Fibroblast of skin of back (primary cell): ENCODE results near the gene HMGCS1. TPM values are rescaled to one million over a fixed set of nuclear protein-coding genes. Genes with fewer than 3 reads are reported as not detected.
"Not testable (repeated sequence)": the region's sequence is repeated elsewhere in the genome, so short reads cannot be mapped to it uniquely, and the experiment has no call there.

Experiments used
- DNase-seq: peaks from one replicate; pipeline ENCODE4 v3.0.0-alpha.2; 2013
- polyA plus RNA-seq, 2 experiments: library from polyadenylated mRNA; unstranded; fragments of 120-200 nt; gene quantifications; one replicate each; pipeline ENCODE4 v1.2.1, GENCODE V29; 2013; ENCODE audit not compliant: insufficient read length in 2 of 2

Gene HMGCS1
- 19.0 TPM for polyA plus RNA-seq (2013, experiment 1 of 2; ENCODE audit: insufficient read length)
- 34.5 TPM for polyA plus RNA-seq (2013, experiment 2 of 2; ENCODE audit: insufficient read length)

GRCh38 chr5:43313035-43313853 is at the start of gene HMGCS1:
HMGCS1 (minus strand) TSS chr5:43313412; CDS start chr5:43298965, 14,447 bp downstream.
- DNase-seq: peak; percentile 100

GRCh38 chr5:43358726-43359125 is 45.5 kb upstream of the HMGCS1 start:
- DNase-seq: no peak

- DNase-seq: no peak
Measured at GRCh38 chr5:43358301-43358700, 45.1 kb upstream of the HMGCS1 start.

DNA sequence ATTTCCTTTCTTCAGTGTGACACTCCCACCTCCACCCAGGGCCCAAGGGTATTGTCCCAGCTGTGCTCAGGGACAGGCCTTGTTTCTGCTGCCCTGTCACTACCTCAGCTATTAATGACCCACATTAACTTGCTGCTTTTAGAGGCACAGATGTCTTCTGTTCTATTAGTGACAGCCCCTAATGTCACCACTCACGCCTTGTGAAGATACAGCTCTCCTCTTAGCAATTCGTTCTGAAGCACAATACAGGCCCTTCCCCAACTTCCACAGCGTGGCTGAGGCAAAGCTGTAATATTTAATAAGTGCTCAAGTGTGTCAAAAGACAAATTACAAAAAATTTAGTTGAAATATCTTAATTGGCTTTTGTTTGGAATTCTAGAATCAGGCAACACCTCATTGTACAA is 44.7 kb upstream of the HMGCS1 start:
- no peak for DNase-seq

DNA sequence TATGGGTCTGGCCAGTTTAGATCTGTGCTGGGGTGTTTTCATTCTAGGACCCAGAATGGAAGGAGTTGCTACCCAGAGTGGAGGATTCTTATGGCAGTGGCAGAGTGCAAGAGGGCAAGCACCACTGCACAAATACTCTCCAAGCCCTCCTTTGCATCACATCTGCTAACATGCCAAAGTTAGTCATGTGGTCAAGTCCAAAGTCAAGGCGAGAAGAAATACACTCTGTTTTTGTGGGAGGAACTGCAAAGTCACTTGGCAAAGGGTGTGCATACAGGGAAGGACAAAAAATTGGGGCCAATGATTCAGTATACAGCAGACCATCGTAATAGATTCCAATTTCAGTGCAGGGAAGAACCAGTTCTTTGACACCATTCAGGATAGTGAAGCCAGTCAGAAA is 43.9 kb upstream of the HMGCS1 start:
- no peak for DNase-seq

DNA sequence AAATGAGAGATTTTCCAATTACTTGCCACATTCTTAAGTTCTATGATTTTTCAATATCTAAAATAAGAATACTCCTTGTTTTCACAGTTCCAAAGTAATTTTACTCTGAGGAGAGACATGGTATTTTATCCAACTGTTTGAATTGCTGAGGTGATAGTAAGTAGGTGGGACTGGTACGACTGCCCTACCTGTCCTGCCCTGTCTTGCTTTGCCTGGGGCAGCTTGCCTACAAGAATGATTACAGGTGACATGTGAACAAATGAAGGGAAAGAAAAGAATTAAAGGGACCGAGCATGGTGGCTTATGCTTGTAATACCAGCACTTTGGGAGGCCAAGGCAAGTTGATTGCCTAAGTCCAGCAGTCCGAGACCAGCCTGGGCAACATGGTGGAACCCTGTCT is 41.6 kb upstream of the HMGCS1 start:
- no peak for DNase-seq

DNA sequence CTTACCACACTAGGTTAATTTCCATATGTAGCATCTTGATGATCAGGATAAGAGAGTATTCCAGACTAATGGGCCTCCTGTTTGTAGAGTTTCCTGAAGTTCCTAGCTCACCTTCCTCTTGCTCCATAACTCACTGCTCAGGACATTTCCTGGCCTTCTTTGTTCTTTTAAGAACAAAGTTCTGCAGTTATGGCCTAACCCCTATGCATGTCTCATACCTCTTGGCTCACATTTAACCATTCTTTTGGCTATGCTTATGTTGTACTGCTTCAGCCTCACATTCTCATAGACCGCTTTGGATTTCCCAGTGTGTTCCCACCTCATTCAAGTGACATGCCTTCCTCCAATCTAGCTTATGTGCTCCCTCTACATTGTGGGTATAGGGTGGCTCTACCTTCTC is 40.5 kb upstream of the HMGCS1 start:
- DNase-seq: no peak

DNA sequence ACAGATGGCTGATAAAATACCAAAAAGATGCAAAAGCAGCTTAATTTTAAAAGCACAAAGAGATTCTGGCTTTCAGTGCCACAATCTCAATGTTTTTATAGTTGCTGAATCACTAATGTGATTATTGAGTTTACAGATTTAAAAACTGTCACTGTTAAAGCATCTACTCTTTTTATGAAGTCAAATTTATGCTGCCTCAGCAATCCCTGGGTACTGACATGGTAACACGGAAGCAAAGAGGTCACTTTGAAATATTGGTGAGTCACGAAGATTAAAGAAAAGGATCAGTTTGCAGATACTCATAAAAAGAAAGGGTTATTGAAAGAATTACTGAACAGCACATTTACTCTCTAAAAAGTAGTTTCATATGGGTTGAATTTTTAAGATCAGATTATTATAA is 39.7 kb upstream of the HMGCS1 start:
- DNase-seq: no peak

GRCh38 chr5:43352131-43352530 is 38.9 kb upstream of the HMGCS1 start:
- DNase-seq: no peak

DNA sequence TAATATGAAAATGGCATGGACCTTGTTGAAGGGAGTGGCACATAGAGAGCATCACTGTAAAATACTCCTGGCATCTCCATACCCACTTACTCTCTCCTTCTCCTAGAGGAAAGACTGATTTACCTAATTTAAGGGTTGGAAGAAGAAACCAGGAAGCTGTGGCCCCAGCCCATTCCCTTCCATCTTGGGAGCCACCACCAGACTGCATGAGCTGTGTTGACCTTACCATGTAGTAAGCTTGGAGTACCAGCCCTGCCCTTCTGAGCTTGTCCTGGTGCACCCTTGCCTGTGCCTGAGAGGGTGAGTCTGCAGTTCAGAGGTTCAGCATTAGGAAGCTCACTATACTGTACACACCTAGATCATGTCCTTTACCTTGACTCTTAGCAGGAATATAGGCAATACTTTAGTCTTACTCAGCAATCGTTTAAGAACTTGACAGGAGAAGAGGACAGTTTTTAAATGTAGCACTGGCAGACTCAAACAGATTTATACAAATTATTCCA is 35.7 kb upstream of the HMGCS1 start:
- DNase-seq: no peak

DNA sequence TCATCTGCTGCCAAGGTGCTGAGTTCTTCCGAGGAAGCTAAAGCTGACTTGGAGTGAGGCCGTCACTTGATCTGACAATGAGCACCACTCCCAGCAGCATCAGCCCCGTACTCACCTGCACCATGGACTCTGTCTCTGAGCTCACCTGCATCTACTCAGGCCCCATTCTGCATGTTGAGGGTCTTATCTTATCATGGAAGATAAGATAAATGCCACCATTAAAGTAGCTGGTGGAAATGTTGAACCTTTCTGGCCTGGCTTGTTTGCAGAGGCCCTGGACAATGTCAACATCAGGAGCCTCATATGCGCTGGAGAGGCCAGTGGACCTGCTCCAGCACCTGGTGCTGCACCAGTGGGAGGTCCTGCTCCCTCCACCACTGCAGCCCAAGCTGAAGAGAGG is 35.0 kb upstream of the HMGCS1 start:
- no peak for DNase-seq

- no peak for DNase-seq
Measured at GRCh38 chr5:43338862-43339261, 25.6 kb upstream of the HMGCS1 start.

GRCh38 chr5:43336159-43336558 is 22.9 kb upstream of the HMGCS1 start:
- no peak for DNase-seq

DNA sequence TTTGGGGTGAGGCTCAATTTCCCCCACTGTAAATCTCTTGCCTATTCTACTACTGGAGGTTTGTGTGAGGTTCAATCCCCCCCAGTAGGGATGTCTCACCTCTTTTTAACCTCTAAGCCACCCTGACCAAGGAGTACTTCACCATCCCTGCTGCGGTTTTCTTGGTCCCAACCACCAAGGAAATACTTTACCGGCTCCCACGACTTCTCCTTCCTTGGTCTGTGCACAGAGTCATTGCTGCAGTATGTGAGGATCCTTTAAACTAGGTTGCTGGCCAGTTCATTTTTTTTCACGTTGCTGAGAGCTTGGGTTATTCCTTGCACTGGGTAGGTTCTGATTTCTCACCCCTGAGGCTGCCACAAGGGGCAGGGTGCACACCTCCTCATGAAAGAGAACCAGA is 22.5 kb upstream of the HMGCS1 start:
- DNase-seq: no peak

GRCh38 chr5:43332401-43332800 is 19.2 kb upstream of the HMGCS1 start:
- DNase-seq: peak; percentile 31

DNA sequence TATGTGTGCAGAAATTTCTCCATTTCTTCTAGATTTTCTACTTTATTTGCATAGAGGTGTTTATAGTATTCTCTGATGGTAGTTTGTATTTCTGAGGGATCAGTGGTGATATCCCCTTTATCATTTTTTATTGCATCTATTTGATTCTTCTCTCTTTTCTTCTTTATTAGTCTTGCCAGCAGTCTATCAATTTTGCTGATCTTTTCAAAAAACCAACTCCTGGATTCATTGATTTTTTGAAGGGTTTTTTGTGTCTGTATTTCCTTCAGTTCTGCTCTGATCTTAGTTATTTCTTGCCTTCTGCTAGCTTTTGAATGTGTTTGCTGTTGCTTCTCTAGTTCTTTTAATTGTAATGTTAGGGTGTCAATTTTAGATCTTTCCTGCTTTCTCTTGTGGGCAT is 12.4 kb upstream of the HMGCS1 start:
- not testable (repeated sequence) for DNase-seq

DNA sequence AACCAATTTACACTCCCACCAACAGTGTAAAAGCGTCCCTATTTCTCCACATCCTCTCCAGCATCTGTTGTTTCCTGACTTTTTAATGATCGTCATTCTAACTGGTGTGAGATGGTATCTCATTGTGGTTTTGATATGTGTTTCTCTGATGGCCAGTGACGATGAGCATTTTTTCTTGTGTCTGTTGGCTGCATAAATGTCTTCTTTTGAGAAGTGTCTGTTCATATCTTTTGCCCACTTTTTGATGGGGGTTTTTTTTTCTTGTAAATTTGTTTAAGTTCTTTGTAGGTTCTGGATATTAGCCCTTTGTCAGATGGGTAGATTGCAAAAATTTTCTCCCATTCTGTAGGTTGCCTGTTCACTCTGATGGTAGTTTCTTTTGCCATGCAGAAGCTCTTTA is 10.3 kb upstream of the HMGCS1 start:
- not testable (repeated sequence) for DNase-seq

GRCh38 chr5:43320846-43321245 is 7.6 kb upstream of the HMGCS1 start:
- DNase-seq: no peak

DNA sequence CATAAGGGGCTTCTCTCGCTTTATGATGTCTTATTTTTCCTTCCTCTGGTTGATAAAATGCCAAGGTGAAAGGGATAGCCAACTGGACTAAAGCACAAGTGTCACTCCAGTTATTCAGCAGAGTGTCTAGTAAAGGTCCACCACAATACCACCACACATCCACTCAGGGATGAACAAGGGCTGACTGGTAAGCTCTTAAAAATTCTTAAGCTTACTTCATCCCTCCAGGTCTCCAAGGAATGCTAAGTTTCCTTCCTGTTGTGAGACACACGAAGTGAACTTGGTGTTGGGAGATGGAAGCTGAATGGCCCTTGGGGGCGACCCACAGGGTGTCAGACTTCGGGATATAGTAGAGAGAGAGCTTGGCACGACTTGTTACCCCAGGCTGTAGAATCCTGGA is 3.2 kb upstream of the HMGCS1 start:
- no peak for DNase-seq

DNA sequence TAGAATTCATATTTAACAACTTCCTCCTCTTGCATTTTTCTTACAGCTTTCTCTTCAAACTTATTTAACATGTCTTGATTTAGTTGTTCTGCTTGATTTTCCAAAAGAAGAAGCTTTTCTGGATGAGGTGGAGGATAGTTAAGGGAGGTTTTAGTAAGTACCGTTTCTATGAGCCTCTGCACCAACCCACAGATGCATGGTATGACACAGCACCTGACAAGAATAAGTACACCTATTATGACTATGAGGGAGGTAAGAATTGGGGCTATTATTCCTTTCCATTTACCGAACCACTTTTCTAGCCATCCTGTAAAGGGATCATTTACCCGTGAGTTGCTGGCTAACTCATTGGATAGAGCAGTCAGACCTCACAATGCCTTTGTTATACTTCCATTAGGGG is 2.5 kb upstream of the HMGCS1 start:
- DNase-seq: no peak

GRCh38 chr5:43315263-43315662 is 2.1 kb upstream of the HMGCS1 start:
- peak; percentile 2 for DNase-seq

DNA sequence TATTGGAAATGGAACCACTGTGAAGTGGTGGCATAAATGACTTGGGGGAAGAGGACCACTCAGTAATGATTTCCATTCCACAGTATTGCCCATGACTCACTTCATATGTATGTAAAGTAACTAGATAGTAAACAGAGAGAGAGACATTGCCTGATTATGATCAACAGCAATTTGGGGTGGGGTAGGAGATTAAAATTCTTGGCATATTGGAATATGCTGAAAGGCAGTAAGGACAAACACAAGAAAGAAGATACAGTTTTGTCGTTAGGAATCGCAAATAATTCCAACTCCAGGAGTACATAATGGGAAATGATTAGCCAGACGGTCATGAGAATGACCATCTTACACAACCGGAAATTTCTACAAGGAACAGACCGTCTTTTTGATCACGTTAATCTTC is 1.5 kb upstream of the HMGCS1 start:
- no peak for DNase-seq

- no peak for DNase-seq
Measured at GRCh38 chr5:43313854-43314457, 744 bp upstream of the HMGCS1 start.

GRCh38 chr5:43312699-43313034 is 545 bp downstream of the HMGCS1 start:
- DNase-seq: no peak
